Skeletal muscle satellite cell (primary cell): ENCODE data around the gene SELPLG.

Experiments used
- H3K27me3 ChIP-seq: 2 replicates; pipeline ENCODE4 v1.7.0; 2013; ENCODE audit warnings: low read length; ENCODE audit not compliant: control insufficient read depth, insufficient read depth
- H3K36me3 ChIP-seq: 2 replicates; pipeline ENCODE4 v1.7.0; 2013; ENCODE audit warnings: mild to moderate bottlenecking, control low read depth, low read length; ENCODE audit not compliant: insufficient read depth
- H3K4me1 ChIP-seq: 2 replicates; pipeline ENCODE4 v1.7.0; 2013; ENCODE audit warnings: low read length; ENCODE audit not compliant: control insufficient read depth, insufficient read depth
- H3K4me2 ChIP-seq: 2 replicates; pipeline ENCODE4 v1.7.0; 2013; ENCODE audit warnings: mild to moderate bottlenecking, low read length
- H3K4me3 ChIP-seq: 2 replicates; pipeline ENCODE4 v1.7.0; 2013; ENCODE audit warnings: low read length
- H3K9ac ChIP-seq: 2 replicates; pipeline ENCODE4 v1.7.0; 2013; ENCODE audit warnings: mild to moderate bottlenecking, low read depth, low read length, moderate library complexity
- H3K9me3 ChIP-seq: replicated peaks from 2 replicates; pipeline ENCODE4 v1.7.0; 2013; ENCODE audit warnings: mild to moderate bottlenecking, control low read depth, low read length

Gene SELPLG

GRCh38 chr12:108614639-108615038, 19.1 kb downstream of the SELPLG start:
- Histone ChIP-seq H3K36me3 (no peaks in the 10 kb centered on the region), H3K27me3 (no peaks in the 10 kb centered on the region), H3K4me1 (peaks cover 40% of the 10 kb centered on the region), H3K4me3 (no peak overlapping the region), H3K9ac (no peak overlapping the region), H3K4me2 (no peak overlapping the region), H3K9me3 (peaks cover 5% of the 10 kb centered on the region)

- no peak overlapping the region for H3K4me2 ChIP-seq
- no peaks in the 10 kb centered on the region for H3K27me3 ChIP-seq
- H3K9ac ChIP-seq: no peak overlapping the region
- H3K4me1 ChIP-seq: peaks cover 45% of the 10 kb centered on the region
- no peaks in the 10 kb centered on the region for H3K36me3 ChIP-seq
- no peak overlapping the region for H3K4me3 ChIP-seq
- H3K9me3 ChIP-seq: peaks cover 5% of the 10 kb centered on the region
Measured at GRCh38 chr12:108614041-108614440, 19.7 kb downstream of the SELPLG start.

GRCh38 chr12:108613548-108613947, 20.1 kb downstream of the SELPLG start:
- no peak overlapping the region for H3K4me3 ChIP-seq
- H3K4me1 ChIP-seq: peaks cover 45% of the 10 kb centered on the region
- peaks cover 5% of the 10 kb centered on the region for H3K9me3 ChIP-seq
- H3K27me3 ChIP-seq: no peaks in the 10 kb centered on the region
- H3K9ac ChIP-seq: no peak overlapping the region
- no peak overlapping the region for H3K4me2 ChIP-seq
- no peaks in the 10 kb centered on the region for H3K36me3 ChIP-seq

- Histone ChIP-seq H3K4me2 (no peak overlapping the region), H3K9me3 (peaks cover 5% of the 10 kb centered on the region), H3K27me3 (no peaks in the 10 kb centered on the region), H3K9ac (no peak overlapping the region), H3K4me3 (no peak overlapping the region), H3K4me1 (peaks cover 45% of the 10 kb centered on the region), H3K36me3 (no peaks in the 10 kb centered on the region)
Measured at GRCh38 chr12:108612788-108613282, 20.9 kb downstream of the SELPLG start.

- H3K36me3 ChIP-seq: no peaks in the 10 kb centered on the region
- peaks cover 40% of the 10 kb centered on the region for H3K4me1 ChIP-seq
- no peak overlapping the region for H3K4me3 ChIP-seq
- peaks cover 5% of the 10 kb centered on the region for H3K9me3 ChIP-seq
- no peaks in the 10 kb centered on the region for H3K27me3 ChIP-seq
- H3K9ac ChIP-seq: no peak overlapping the region
- no peak overlapping the region for H3K4me2 ChIP-seq
Measured at GRCh38 chr12:108611884-108612415, 21.7 kb downstream of the SELPLG start.

- no peak overlapping the region for H3K4me2 ChIP-seq
- H3K4me3 ChIP-seq: no peak overlapping the region
- H3K27me3 ChIP-seq: no peaks in the 10 kb centered on the region
- H3K9ac ChIP-seq: no peak overlapping the region
- H3K9me3 ChIP-seq: peaks cover 4% of the 10 kb centered on the region
- peaks cover 36% of the 10 kb centered on the region for H3K4me1 ChIP-seq
- no peaks in the 10 kb centered on the region for H3K36me3 ChIP-seq
Measured at GRCh38 chr12:108610856-108611605, 22.7 kb downstream of the SELPLG start.

- no peaks in the 10 kb centered on the region for H3K9me3 ChIP-seq
- no peaks in the 10 kb centered on the region for H3K36me3 ChIP-seq
- H3K9ac ChIP-seq: no peak overlapping the region
- H3K4me2 ChIP-seq: no peak overlapping the region
- no peaks in the 10 kb centered on the region for H3K27me3 ChIP-seq
- peaks cover 39% of the 10 kb centered on the region for H3K4me1 ChIP-seq
- H3K4me3 ChIP-seq: no peak overlapping the region
Measured at GRCh38 chr12:108610336-108610815, 23.3 kb downstream of the SELPLG start.

GRCh38 chr12:108609537-108610335, 24.0 kb downstream of the SELPLG start:
- Histone ChIP-seq H3K36me3 (no peaks in the 10 kb centered on the region), H3K4me1 (peaks cover 39% of the 10 kb centered on the region), H3K9me3 (no peaks in the 10 kb centered on the region), H3K27me3 (no peaks in the 10 kb centered on the region), H3K4me3 (no peak overlapping the region), H3K9ac (peak overlapping the region; percentile 20), H3K4me2 (peak overlapping the region; percentile 37)

- no peaks in the 10 kb centered on the region for H3K36me3 ChIP-seq
- H3K4me1 ChIP-seq: peaks cover 39% of the 10 kb centered on the region
- H3K4me2 ChIP-seq: no peak overlapping the region
- H3K9me3 ChIP-seq: no peaks in the 10 kb centered on the region
- no peak overlapping the region for H3K9ac ChIP-seq
- no peaks in the 10 kb centered on the region for H3K27me3 ChIP-seq
- no peak overlapping the region for H3K4me3 ChIP-seq
Measured at GRCh38 chr12:108608616-108609015, 25.1 kb downstream of the SELPLG start.

- Histone ChIP-seq H3K36me3 (no peaks in the 10 kb centered on the region), H3K4me2 (no peak overlapping the region), H3K4me1 (peaks cover 37% of the 10 kb centered on the region), H3K4me3 (no peak overlapping the region), H3K9ac (no peak overlapping the region), H3K9me3 (no peaks in the 10 kb centered on the region), H3K27me3 (no peaks in the 10 kb centered on the region)
Measured at GRCh38 chr12:108607981-108608600, 25.6 kb downstream of the SELPLG start.

- no peaks in the 10 kb centered on the region for H3K27me3 ChIP-seq
- no peak overlapping the region for H3K4me2 ChIP-seq
- no peak overlapping the region for H3K9ac ChIP-seq
- H3K36me3 ChIP-seq: no peaks in the 10 kb centered on the region
- no peaks in the 10 kb centered on the region for H3K9me3 ChIP-seq
- H3K4me3 ChIP-seq: no peak overlapping the region
- H3K4me1 ChIP-seq: peaks cover 23% of the 10 kb centered on the region
Measured at GRCh38 chr12:108606492-108606891, 27.2 kb downstream of the SELPLG start.
